Measurements from ENCODE around the gene ARL6IP4.

Gene ARL6IP4

GRCh38 chr12:122980183-122981035 lies at the start of gene ARL6IP4:
TSS of gene ARL6IP4 (plus strand) at chr12:122980681. CDS start at chr12:122981140, 459 bp downstream.
- TF ChIP-seq TAF1 (IDR thresholded peaks at IDR 0.05; ENCODE audit: low read depth) (peak; percentile 75), REST (IDR thresholded peaks at IDR 0.05; ENCODE audit: low read depth) (no peak), NFIC (IDR thresholded peaks at IDR 0.05) (no peak), ZBTB7A (IDR thresholded peaks at IDR 0.05; ENCODE audit: low read depth) (peak; percentile 85), TEAD4 (IDR thresholded peaks at IDR 0.05) (no peak), EP300 (IDR thresholded peaks at IDR 0.05; ENCODE audit: borderline replicate concordance) (no peak; the same call in 1 of the 2 replicates), USF1 (IDR thresholded peaks at IDR 0.05) (no peak), FOXM1 (IDR thresholded peaks at IDR 0.05; ENCODE audit: borderline replicate concordance, low read depth) (no peak), RAD21 (IDR thresholded peaks at IDR 0.05; ENCODE audit: low read depth) (peak; percentile 2; the same call in 1 of the 2 replicates), CREB1 (IDR thresholded peaks at IDR 0.05; ENCODE audit: low read depth) (no peak), CEBPB (IDR thresholded peaks at IDR 0.05) (no peak), EGR1 (IDR thresholded peaks at IDR 0.05) (peak; percentile 21; the same call in 1 of the 2 replicates), TCF12 (IDR thresholded peaks at IDR 0.05; ENCODE audit: low read depth) (peak; percentile 57; the same call in 1 of the 2 replicates), MAX (IDR thresholded peaks at IDR 0.05) (peak; percentile 52; the same call in 1 of the 2 replicates), YY1 (IDR thresholded peaks at IDR 0.05; ENCODE audit: low read depth) (0 out of 2 replicates have a peak, but pooled peaks have one; percentile 22)

- TF ChIP-seq USF1 (IDR thresholded peaks at IDR 0.05): no peak
- TF ChIP-seq RAD21 (IDR thresholded peaks at IDR 0.05; ENCODE audit: low read depth): no peak
- TF ChIP-seq TEAD4 (IDR thresholded peaks at IDR 0.05): no peak
Measured at GRCh38 chr12:122932207-122932606, 48.3 kb upstream of the ARL6IP4 start.

- TF ChIP-seq FOXM1 (IDR thresholded peaks at IDR 0.05; ENCODE audit: borderline replicate concordance, low read depth): no peak
- TF ChIP-seq EGR1 (IDR thresholded peaks at IDR 0.05): no peak
- TF ChIP-seq RAD21 (IDR thresholded peaks at IDR 0.05; ENCODE audit: low read depth): no peak
- TF ChIP-seq EP300 (IDR thresholded peaks at IDR 0.05; ENCODE audit: borderline replicate concordance): no peak
- no peak for TF ChIP-seq USF1 (IDR thresholded peaks at IDR 0.05)
- TF ChIP-seq ZBTB7A (IDR thresholded peaks at IDR 0.05; ENCODE audit: low read depth): no peak
- no peak for TF ChIP-seq TEAD4 (IDR thresholded peaks at IDR 0.05)
- no peak for TF ChIP-seq TCF12 (IDR thresholded peaks at IDR 0.05; ENCODE audit: low read depth)
- no peak for TF ChIP-seq YY1 (IDR thresholded peaks at IDR 0.05; ENCODE audit: low read depth)
- TF ChIP-seq TAF1 (IDR thresholded peaks at IDR 0.05; ENCODE audit: low read depth): no peak
Measured at GRCh38 chr12:122934722-122935121, 45.8 kb upstream of the ARL6IP4 start.

GRCh38 chr12:122935318-122935717 lies 45.2 kb upstream of the ARL6IP4 start:
- TF ChIP-seq NFIC (IDR thresholded peaks at IDR 0.05) (no peak), REST (IDR thresholded peaks at IDR 0.05; ENCODE audit: low read depth) (no peak), RAD21 (IDR thresholded peaks at IDR 0.05; ENCODE audit: low read depth) (no peak), TEAD4 (IDR thresholded peaks at IDR 0.05) (no peak), YY1 (IDR thresholded peaks at IDR 0.05; ENCODE audit: low read depth) (no peak), EP300 (IDR thresholded peaks at IDR 0.05; ENCODE audit: borderline replicate concordance) (no peak), EGR1 (IDR thresholded peaks at IDR 0.05) (no peak), USF1 (IDR thresholded peaks at IDR 0.05) (no peak), CREB1 (IDR thresholded peaks at IDR 0.05; ENCODE audit: low read depth) (no peak), ZBTB7A (IDR thresholded peaks at IDR 0.05; ENCODE audit: low read depth) (no peak), CEBPB (IDR thresholded peaks at IDR 0.05) (no peak)

GRCh38 chr12:122937622-122938091 lies 42.8 kb upstream of the ARL6IP4 start:
- TF ChIP-seq NFIC (IDR thresholded peaks at IDR 0.05) (no peak), MAX (IDR thresholded peaks at IDR 0.05) (no peak), EGR1 (IDR thresholded peaks at IDR 0.05) (no peak), TAF1 (IDR thresholded peaks at IDR 0.05; ENCODE audit: low read depth) (no peak), CEBPB (IDR thresholded peaks at IDR 0.05) (no peak), REST (IDR thresholded peaks at IDR 0.05; ENCODE audit: low read depth) (no peak), RAD21 (IDR thresholded peaks at IDR 0.05; ENCODE audit: low read depth) (no peak), EP300 (IDR thresholded peaks at IDR 0.05; ENCODE audit: borderline replicate concordance) (no peak), CREB1 (IDR thresholded peaks at IDR 0.05; ENCODE audit: low read depth) (no peak), TEAD4 (IDR thresholded peaks at IDR 0.05) (no peak), ZBTB7A (IDR thresholded peaks at IDR 0.05; ENCODE audit: low read depth) (no peak), YY1 (IDR thresholded peaks at IDR 0.05; ENCODE audit: low read depth) (no peak), FOXM1 (IDR thresholded peaks at IDR 0.05; ENCODE audit: borderline replicate concordance, low read depth) (no peak), USF1 (IDR thresholded peaks at IDR 0.05) (no peak), TCF12 (IDR thresholded peaks at IDR 0.05; ENCODE audit: low read depth) (no peak)
